A549 (cell line): ENCODE results near the gene DEFB131B. TPM values are rescaled to one million over a fixed set of nuclear protein-coding genes. Genes with fewer than 3 reads are reported as not detected.
"Not testable (repeated sequence)": the region's sequence is repeated elsewhere in the genome, so short reads cannot be mapped to it uniquely, and the experiment has no call there.

Experiments used
- ATAC-seq, 2 experiments: fragments of 200-7000 bp in 1 of 2; fragments of >200 bp in 1 of 2; cut with Nextera tagmentation in 1 of 2; cut with Tn5 transposase in 1 of 2; 3 replicates each; pipeline versions ENCODE4 v1.8.0 to v1.9.1; 2018 to 2020; ENCODE audit warnings: mild to moderate bottlenecking in 1 of 2, moderate library complexity in 1 of 2
- CTCF ChIA-PET: fragments of 300-600 bp; sonication (Branson Sonifier 250); formaldehyde crosslinking; extraction: SDS; loops from one replicate; lab custom pipeline; 2021; ENCODE audit warnings: antibody characterized with exemption, inconsistent platforms; lab: Yijun Ruan, JAX
- POLR2A ChIA-PET: fragments of 350-600 bp; formaldehyde crosslinking; extraction: SDS; loops from one replicate; lab custom pipeline; 2021; ENCODE audit warnings: antibody characterized with exemption, inconsistent platforms; lab: Yijun Ruan, JAX
- DNase-seq, 2 experiments: peaks; one replicate each; pipeline versions ENCODE4 v3.0.0 to v3.0.0-alpha.2; 2011 to 2016; ENCODE audit warnings: low read depth in 1 of 2, low spot score in 1 of 2
- FAIRE-seq: peaks from 2 replicates; lab custom pipeline; 2011; peaks lifted over from hg19 to GRCh38; lab: Jason Lieb, UNC
- H3K27ac ChIP-seq, 2 experiments: fragments of >200 bp; sonication (Bioruptor Twin); formaldehyde crosslinking; 3 replicates each; pipeline ENCODE4 v1.5.1; 2016 to 2017
- H3K4me1 ChIP-seq: fragments of >200 bp; sonication (Bioruptor Twin); formaldehyde crosslinking; 3 replicates; pipeline ENCODE4 v1.6.1; 2016
- H3K4me2 ChIP-seq: fragments of >200 bp; sonication (Bioruptor Twin); formaldehyde crosslinking; 3 replicates; pipeline ENCODE4 v1.6.1; 2016
- H3K4me3 ChIP-seq: fragments of >200 bp; sonication (Bioruptor Twin); formaldehyde crosslinking; 3 replicates; pipeline ENCODE4 v1.5.1; 2016
- H3K9me3 ChIP-seq: fragments of >200 bp; sonication (Bioruptor Twin); formaldehyde crosslinking; 3 replicates; pipeline ENCODE4 v1.6.1; 2016
- CTCF ChIP-seq: fragments of >200 bp; sonication (Bioruptor Twin); formaldehyde crosslinking; IDR thresholded peaks from 3 replicates; pipeline ENCODE4 v1.5.1; 2016
- MAFK ChIP-seq: fragments of 450-650 bp; IDR thresholded peaks from 2 replicates; pipeline ENCODE4 v1.6.1; 2014; ENCODE audit not compliant: partially characterized antibody
- RAD21 ChIP-seq, 2 experiments: fragments of >200 bp in 1 of 2; sonication (Bioruptor Twin) in 1 of 2; formaldehyde crosslinking in 1 of 2; IDR thresholded peaks in 1 of 2; conservative IDR thresholded peaks in 1 of 2; 2 replicates in 1 of 2; 3 replicates in 1 of 2; pipeline ENCODE4 v1.6.1; 2012 to 2018; ENCODE audit warnings: inconsistent platforms in 1 of 2
- SMC3 ChIP-seq: fragments of >200 bp; sonication (Bioruptor Twin); formaldehyde crosslinking; IDR thresholded peaks from 3 replicates; pipeline ENCODE4 v1.6.1; 2018; ENCODE audit warnings: inconsistent platforms
- WGBS: methylation state at CpG from one replicate; pipeline ENCODE4 v1.1.6; 2017; ENCODE audit errors: missing lambda C conversion rate; 5-methylcytosine and 5-hydroxymethylcytosine counted together
- polyA plus RNA-seq, 4 experiments: library from polyadenylated mRNA; depleted of rRNA in 3 of 4; stranded (reverse); fragments of >200 nt; fragmentation: RNase III in 1 of 4; extraction: RNeasy Plus Mini Kit Qiagen cat#74134 plus additional on column Dnase treatment in 1 of 4; gene quantifications; 2 replicates in 3 of 4; 3 replicates in 1 of 4; pipeline ENCODE4 v1.2.3, GENCODE V29; 2011 to 2017
- TF ChIP-seq, protein P1 (sequence below): fragments of 450-650 bp; IDR thresholded peaks from 2 replicates; pipeline ENCODE4 v1.6.1; 2014; ENCODE audit warnings: antibody characterized with exemption

Gene DEFB131B
- polyA plus RNA-seq, 2 of the 4 experiments (the other 2 are of a cell fraction), result not detected

DNA sequence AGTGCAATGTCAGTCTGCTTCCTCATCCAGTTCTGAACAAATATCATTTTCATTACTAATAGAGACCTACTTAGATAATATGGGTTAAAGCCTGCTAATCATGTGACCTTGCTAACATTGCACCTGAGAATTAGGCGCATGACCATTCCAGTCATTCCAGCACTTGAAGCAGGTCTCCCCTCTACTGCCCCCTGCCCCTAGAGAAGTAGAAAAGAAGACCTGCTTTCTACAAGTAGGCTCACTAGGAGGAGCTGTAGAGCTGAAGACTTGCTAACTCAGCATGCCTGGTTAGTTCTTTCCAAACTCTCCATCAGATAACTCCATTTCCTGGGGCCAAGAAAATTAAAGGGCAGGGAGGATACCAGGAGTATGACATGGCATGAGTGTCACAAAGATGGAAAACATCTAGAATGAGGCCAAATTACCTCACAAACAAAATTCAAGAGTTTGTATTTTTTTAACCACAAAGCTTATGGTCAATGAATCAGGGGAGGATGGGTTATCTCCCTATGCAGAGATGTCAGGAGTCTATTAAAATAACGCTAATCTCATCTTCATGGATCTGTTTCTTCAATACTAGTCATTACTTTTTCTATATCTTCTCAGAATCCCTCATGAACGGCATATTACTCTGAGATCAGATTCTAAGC lies 14.2 kb upstream of the DEFB131B start:
- peak; percentile 41 to 55; a peak in 3 of 5 replicates for TF ChIP-seq RAD21 (conservative IDR thresholded peaks at IDR 0.05 in 1 of 2, IDR thresholded peaks at IDR 0.05 in 1 of 2)
- TF ChIP-seq, protein P1, sequence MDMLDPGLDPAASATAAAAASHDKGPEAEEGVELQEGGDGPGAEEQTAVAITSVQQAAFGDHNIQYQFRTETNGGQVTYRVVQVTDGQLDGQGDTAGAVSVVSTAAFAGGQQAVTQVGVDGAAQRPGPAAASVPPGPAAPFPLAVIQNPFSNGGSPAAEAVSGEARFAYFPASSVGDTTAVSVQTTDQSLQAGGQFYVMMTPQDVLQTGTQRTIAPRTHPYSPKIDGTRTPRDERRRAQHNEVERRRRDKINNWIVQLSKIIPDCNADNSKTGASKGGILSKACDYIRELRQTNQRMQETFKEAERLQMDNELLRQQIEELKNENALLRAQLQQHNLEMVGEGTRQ, result peak; percentile 66
- peak; percentile 35; the same call in 1 of the 3 replicates for TF ChIP-seq SMC3
- TF ChIP-seq CTCF, result peak; percentile 69
- peak; percentile 97 for TF ChIP-seq MAFK
- FAIRE-seq, H3K9me3 ChIP-seq, POLR2A ChIA-PET, H3K4me3 ChIP-seq, H3K27ac ChIP-seq, H3K4me1 ChIP-seq, H3K4me2 ChIP-seq: not testable (repeated sequence)
- ATAC-seq, result peak; percentile 98 to 99
- CTCF ChIA-PET, result interaction anchor here (0.7 to 2.2 kb wide), 6 partner anchors 44 to 227 kb away, joined by 3 to 6 read pairs (median 4); partner anchors contain the start of genes RNF121 and XNDC1N
- WGBS, result 38% methylated on average over 3 of the region's 3 CpGs
- DNase-seq, result peak in 1 of 2 experiments; percentile 84

DNA sequence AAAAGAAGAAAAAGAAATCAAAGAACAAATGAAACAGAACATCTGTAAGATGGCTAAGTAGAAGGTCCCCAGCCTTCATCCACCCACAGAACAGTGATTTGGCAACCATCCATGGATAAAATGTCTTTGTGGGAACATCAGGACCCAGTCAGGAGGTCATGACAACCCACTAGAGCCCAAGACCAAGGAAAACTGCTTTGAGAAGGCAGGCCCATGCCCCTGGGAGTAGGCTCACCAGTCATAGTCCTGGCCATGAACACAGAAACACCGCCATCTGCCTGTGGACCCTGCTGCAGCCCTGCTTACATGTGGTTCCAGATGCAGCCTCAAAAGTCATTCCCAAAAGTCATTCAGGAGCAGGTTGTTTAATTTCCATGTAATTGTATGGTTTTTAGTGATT lies 11.0 kb upstream of the DEFB131B start:
- CTCF ChIA-PET, FAIRE-seq, H3K9me3 ChIP-seq, POLR2A ChIA-PET, H3K4me3 ChIP-seq, H3K4me1 ChIP-seq, H3K27ac ChIP-seq, H3K4me2 ChIP-seq: not testable (repeated sequence)
- 100% methylated on average over 1 of the region's 1 CpG for WGBS
- DNase-seq (peak in 1 of 2 experiments; percentile 1), ATAC-seq (peak in 1 of 2 experiments; percentile 63; a peak in 3 of 6 replicates)

GRCh38 chr11:71869931-71870330 lies 8.3 kb upstream of the DEFB131B start:
- H3K4me2 ChIP-seq, FAIRE-seq, POLR2A ChIA-PET, H3K4me1 ChIP-seq, H3K27ac ChIP-seq, H3K4me3 ChIP-seq, CTCF ChIA-PET, DNase-seq, ATAC-seq, H3K9me3 ChIP-seq: not testable (repeated sequence)
- WGBS, result 94% methylated on average over 3 of the region's 3 CpGs

DNA sequence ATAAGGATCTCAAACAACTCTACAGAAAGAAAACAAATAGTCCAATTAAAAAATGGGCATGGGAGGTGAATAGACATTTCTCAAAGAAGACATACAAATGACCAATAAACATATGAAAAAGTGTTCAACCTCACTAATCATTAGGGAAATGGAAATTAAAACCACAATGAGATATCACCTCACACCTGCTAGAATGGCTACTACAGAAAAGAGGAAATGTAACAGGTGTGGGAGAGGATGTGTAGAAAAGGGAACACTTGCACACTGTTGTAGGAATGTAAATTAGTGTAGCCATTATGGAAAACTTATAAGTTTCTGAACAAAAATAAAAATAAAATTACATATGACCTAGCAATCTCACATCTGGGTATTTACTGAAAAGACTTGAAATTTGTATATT lies 7.6 kb upstream of the DEFB131B start:
- H3K4me3 ChIP-seq, ATAC-seq, FAIRE-seq, H3K9me3 ChIP-seq, CTCF ChIA-PET, H3K4me2 ChIP-seq, DNase-seq, POLR2A ChIA-PET, H3K4me1 ChIP-seq, H3K27ac ChIP-seq: not testable (repeated sequence)

DNA sequence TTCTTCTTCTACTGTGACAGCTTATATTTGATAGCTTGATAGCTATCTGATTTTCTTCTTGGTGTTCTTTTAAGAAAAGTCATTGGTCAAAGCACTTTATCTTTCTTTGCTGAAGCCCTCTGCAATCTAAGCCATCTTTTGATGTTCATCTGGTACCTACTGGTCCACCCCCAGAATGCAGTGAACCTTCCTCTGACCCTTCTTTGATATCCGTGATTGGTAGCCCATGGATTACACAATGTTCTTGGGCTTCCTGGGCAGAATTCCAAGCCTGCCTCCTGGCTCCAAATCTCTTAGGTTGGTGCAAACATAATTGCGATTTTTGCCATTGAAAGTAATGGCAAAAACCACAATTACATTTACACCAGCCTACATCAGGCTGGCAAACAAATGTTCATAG lies 2.0 kb upstream of the DEFB131B start:
- CTCF ChIA-PET, H3K4me3 ChIP-seq, H3K4me1 ChIP-seq, H3K9me3 ChIP-seq, ATAC-seq, FAIRE-seq, H3K27ac ChIP-seq, H3K4me2 ChIP-seq, POLR2A ChIA-PET, DNase-seq: not testable (repeated sequence)
- WGBS, result 75% methylated on average over 2 of the region's 2 CpGs

- H3K9me3 ChIP-seq, DNase-seq, POLR2A ChIA-PET, H3K27ac ChIP-seq, FAIRE-seq, ATAC-seq, CTCF ChIA-PET, H3K4me3 ChIP-seq, H3K4me2 ChIP-seq, H3K4me1 ChIP-seq: not testable (repeated sequence)
- 94% methylated on average over 12 of the region's 12 CpGs for WGBS
Measured at GRCh38 chr11:71885806-71886205, 7.6 kb downstream of the DEFB131B start.

- H3K27ac ChIP-seq, FAIRE-seq, H3K4me3 ChIP-seq, CTCF ChIA-PET, POLR2A ChIA-PET, H3K4me2 ChIP-seq, DNase-seq, H3K9me3 ChIP-seq, H3K4me1 ChIP-seq, ATAC-seq: not testable (repeated sequence)
- WGBS, result 92% methylated on average over 14 of the region's 14 CpGs
Measured at GRCh38 chr11:71888335-71889010, 10.2 kb downstream of the DEFB131B start.

DNA sequence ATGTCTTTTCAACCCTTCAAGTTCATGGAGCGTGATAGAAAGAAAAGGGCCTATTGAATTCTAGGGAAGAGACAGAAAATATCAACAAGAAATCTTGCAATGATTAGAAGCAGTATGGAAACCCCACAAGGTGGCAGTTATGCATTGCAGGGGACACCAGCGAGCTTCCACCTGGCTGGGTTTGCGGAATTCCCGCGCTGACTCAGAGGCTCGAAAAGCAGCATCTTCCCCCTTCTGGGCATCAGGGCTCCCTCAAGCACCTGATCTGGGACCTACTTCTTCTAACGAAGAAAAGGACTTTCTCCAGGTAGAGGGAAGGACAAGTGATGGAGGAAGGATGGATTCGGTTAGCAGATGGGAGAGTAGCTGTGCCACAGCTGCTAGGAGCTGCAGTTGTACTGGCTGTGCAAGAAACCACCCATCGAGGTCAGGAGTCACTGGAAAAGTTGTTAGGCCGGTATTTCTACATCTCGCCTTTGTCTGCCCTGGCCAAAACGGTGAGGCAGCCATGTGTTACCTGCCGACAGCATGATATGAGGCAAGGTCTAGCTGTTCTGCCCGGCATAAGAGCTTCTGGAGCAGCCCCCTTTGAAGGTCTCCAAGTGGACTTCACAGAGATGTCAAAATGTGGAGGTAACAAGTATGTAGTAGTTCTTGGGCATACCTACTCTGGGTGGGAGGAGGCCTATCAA lies 11.1 kb downstream of the DEFB131B start:
- H3K9me3 ChIP-seq, ATAC-seq, H3K4me2 ChIP-seq, H3K4me1 ChIP-seq, DNase-seq, POLR2A ChIA-PET, H3K27ac ChIP-seq, H3K4me3 ChIP-seq, FAIRE-seq: not testable (repeated sequence)
- CTCF ChIA-PET, result interaction anchor here (0.6 kb wide), 1 partner anchor 44 kb away, joined by 3 read pairs; no protein-coding TSS in a partner anchor
- 86% methylated on average over 14 of the region's 14 CpGs for WGBS
